ENCODE measurements around the gene TTPAL.

DNA sequence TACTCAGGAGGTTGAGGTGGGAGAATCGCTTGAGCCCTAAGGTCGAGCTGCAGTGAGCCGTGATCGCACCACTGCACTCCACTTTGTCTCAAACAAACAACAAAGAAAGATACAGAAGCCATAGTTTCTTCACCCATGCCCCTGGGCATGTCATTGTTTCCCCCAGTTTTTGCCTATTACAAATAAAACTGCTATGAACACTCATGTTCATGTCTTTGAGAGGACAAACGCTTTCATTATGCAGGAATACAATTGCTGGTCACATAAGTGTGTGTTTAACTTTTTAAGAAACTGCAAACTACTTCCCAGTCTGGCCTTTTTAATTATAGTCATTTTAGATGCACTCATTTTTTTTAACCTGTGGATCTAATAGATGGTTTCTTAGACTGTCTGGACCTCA, 12.2 kb upstream of the TTPAL start:
- TF ChIP-seq, protein P1, sequence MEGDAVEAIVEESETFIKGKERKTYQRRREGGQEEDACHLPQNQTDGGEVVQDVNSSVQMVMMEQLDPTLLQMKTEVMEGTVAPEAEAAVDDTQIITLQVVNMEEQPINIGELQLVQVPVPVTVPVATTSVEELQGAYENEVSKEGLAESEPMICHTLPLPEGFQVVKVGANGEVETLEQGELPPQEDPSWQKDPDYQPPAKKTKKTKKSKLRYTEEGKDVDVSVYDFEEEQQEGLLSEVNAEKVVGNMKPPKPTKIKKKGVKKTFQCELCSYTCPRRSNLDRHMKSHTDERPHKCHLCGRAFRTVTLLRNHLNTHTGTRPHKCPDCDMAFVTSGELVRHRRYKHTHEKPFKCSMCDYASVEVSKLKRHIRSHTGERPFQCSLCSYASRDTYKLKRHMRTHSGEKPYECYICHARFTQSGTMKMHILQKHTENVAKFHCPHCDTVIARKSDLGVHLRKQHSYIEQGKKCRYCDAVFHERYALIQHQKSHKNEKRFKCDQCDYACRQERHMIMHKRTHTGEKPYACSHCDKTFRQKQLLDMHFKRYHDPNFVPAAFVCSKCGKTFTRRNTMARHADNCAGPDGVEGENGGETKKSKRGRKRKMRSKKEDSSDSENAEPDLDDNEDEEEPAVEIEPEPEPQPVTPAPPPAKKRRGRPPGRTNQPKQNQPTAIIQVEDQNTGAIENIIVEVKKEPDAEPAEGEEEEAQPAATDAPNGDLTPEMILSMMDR (IDR thresholded peaks at IDR 0.05) = no peak
- no peak for TF ChIP-seq POLR2A (IDR thresholded peaks at IDR 0.05)
